Measurements from ENCODE around the gene ZFYVE26.

DNA sequence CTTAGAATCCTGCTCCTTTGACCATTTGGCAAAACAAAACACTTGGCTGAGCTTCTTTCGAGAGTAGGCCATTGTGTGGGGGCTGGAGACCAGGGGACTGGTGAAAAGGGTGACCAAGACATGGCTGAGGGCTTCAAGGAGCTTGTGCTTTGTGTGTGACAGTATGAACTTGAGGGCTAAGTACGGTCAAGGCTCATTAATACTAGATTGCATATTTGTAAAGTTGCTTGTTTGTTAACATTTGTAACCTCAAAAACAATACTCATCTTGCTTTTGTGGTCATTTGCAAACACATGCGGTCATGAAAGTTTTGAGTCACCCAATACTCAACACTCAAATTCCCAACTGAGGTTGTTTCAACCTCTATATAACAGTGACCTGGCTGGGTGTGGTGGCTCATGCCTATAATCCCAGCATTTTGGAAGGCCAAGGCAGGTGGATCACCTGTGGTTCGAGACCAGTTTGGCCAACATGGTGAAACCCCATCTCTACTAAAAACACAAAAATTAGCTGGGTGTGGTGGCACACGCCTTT lies 42.5 kb downstream of the ZFYVE26 start:
- TF ChIP-seq CTCF (IDR thresholded peaks at IDR 0.05; ENCODE audit: low read depth, low read length), result no peak
- no peak for TF ChIP-seq EZH2phosphoT487 (IDR thresholded peaks at IDR 0.05; ENCODE audit: low read depth)
